ENCODE measurements around the gene PTPN23. TPM values are rescaled to one million over a fixed set of nuclear protein-coding genes. Genes with fewer than 3 reads are reported as not detected.

PTPN23 gene
- total RNA-seq, 1 donor, result 20.7 TPM

DNA sequence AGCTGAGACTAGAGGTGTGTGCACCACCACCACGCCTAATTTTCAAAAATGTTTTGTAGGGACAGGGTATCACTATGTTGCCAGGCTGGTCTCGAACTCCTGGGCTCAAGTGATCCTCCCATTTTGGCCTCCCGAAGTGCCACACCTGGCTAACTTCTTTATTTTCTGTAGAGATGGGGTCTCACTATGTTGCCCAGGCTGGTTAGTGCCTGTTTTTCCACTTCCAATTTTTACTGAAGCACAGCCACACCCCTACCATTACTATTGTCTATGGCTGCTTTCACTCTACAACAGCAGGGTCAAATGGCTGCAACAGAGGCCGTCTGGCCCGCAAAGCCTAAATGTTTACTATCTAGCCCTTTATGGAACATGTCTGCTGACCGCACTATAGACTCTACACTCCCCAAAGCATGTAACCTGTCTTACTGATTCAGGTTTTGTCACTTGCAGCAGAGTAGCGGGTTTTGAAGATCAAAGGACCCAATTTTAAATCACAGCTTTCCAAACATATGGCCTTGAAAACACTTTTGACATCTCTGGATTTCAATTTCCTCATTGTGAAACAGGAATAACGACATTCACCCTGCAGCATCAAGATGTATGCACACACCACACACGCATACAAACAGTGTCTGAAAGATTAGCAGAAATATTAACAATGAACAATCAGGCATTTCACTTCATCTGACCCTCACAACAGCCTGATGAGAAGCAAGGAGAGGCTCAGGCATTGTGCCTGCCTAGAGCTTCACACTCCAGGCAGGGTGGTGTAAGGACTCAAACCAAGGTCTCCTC lies 48.9 kb downstream of the PTPN23 start:
- H3K4me3 ChIP-seq (ENCODE audit: low read depth, low read length), result no peak overlapping the region
- TF ChIP-seq, protein P1, sequence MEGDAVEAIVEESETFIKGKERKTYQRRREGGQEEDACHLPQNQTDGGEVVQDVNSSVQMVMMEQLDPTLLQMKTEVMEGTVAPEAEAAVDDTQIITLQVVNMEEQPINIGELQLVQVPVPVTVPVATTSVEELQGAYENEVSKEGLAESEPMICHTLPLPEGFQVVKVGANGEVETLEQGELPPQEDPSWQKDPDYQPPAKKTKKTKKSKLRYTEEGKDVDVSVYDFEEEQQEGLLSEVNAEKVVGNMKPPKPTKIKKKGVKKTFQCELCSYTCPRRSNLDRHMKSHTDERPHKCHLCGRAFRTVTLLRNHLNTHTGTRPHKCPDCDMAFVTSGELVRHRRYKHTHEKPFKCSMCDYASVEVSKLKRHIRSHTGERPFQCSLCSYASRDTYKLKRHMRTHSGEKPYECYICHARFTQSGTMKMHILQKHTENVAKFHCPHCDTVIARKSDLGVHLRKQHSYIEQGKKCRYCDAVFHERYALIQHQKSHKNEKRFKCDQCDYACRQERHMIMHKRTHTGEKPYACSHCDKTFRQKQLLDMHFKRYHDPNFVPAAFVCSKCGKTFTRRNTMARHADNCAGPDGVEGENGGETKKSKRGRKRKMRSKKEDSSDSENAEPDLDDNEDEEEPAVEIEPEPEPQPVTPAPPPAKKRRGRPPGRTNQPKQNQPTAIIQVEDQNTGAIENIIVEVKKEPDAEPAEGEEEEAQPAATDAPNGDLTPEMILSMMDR (IDR thresholded peaks at IDR 0.05; ENCODE audit: insufficient read depth, low read depth, low read length), result no peak
- DNase-seq (ENCODE audit: low read depth), result no peak

DNA sequence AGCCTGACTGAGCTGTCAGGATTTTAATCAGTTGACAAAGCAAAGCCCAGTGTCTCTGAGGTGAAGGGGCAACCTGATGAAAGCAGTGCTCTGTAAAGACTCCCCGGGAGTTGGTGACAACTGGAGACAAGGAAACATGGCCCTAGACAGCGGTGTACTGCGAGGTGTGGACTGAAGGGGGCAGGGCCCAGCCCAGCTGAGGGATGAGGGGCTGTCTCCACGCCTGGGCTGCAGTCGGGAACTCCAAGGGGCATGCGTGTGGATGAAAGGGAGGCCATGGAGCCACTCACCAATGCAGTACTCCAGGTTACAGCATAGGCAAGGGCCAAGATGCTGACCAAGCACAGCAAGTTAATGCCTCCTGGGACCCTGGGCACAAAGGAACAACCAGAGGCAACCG lies 49.8 kb downstream of the PTPN23 start:
- DNase-seq (ENCODE audit: low read depth), result no peak
- TF ChIP-seq, protein P1 (IDR thresholded peaks at IDR 0.05; ENCODE audit: insufficient read depth, low read depth, low read length), result no peak
- no peak overlapping the region for H3K4me3 ChIP-seq (ENCODE audit: low read depth, low read length)

DNA sequence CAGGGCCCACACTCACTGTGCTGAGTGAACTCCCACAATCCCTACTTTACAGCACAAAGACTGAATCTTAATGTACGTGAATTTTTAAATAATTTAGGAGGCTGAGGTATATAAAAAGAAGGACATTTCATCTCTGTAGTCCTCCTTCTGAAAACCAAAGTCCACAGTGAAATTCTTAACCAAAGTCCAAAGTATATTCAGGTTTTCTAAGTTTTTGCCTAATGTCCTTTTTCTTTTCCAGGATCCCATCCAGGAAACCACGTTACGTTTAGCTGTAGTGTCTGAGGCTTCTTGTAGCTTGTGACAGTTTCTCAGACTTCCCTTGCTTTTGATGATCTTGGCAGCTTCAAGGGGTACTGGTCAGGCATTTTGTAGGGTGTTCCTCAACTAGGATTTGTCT lies 50.4 kb downstream of the PTPN23 start:
- TF ChIP-seq, protein P1 (IDR thresholded peaks at IDR 0.05; ENCODE audit: insufficient read depth, low read depth, low read length), result no peak
- H3K4me3 ChIP-seq (ENCODE audit: low read depth, low read length), result no peak overlapping the region
- DNase-seq (ENCODE audit: low read depth), result no peak

DNA sequence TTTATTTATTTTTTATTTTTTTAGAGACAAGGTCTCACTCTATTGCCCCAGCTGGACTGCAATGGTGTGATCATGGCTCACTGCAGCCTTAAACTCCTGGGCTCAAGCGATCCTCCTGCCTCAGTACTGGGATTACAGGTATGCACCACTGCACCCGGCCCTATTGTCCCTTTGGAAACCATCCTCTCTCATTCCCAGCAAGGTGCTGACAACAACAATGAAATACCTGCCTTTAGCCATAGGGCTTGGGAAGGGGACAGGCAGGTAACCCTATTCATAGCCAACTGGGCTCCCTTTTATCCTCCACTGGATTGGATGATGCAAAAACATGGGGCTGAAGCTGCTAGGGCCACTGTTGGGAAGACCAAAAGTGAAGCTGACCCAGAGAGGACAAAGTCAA lies 51.9 kb downstream of the PTPN23 start:
- TF ChIP-seq, protein P1 (IDR thresholded peaks at IDR 0.05; ENCODE audit: insufficient read depth, low read depth, low read length), result no peak
- no peak overlapping the region for H3K4me3 ChIP-seq (ENCODE audit: low read depth, low read length)
- no peak for DNase-seq (ENCODE audit: low read depth)

DNA sequence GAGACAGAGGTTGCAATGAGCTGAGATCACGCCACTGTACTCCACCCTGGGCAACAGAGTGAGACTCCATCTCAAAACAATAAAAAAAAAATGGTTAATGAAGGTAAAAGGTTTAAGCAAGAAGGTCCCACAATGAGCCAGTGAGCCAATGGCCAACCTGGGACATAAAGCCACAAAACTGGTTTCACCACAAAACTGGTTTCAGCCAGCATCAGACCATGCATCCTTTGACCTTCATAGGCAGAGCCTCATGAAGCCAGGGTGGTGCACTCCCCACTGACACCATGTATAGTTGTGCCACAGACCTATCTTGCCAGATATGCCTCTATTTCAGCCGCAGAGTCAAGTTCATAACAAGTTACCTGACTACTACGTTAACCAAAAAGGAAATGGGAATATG lies 53.0 kb downstream of the PTPN23 start:
- TF ChIP-seq, protein P1 (IDR thresholded peaks at IDR 0.05; ENCODE audit: insufficient read depth, low read depth, low read length), result no peak
- no peak for DNase-seq (ENCODE audit: low read depth)
- no peak overlapping the region for H3K4me3 ChIP-seq (ENCODE audit: low read depth, low read length)

DNA sequence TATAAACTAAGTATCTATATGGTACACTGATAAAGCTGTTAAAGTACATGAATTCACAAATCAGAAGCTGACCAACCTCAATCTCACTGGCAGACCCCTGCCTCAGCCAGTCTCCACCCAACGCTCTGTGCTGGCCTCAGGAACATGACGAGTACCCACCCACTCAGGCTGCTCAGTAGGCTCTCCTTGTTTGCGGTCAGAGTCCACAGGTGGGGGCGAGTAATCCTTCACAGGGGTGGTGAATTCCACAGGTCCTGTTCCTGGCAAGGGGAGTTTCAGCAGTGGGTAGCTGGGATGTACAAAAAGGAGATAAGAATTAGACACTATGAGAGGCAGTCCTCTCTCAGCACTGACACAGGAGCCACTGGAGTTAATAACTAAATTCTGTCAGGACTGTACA lies 54.0 kb downstream of the PTPN23 start:
- no peak overlapping the region for H3K4me3 ChIP-seq (ENCODE audit: low read depth, low read length)
- no peak for DNase-seq (ENCODE audit: low read depth)
- TF ChIP-seq, protein P1 (IDR thresholded peaks at IDR 0.05; ENCODE audit: insufficient read depth, low read depth, low read length), result no peak

DNA sequence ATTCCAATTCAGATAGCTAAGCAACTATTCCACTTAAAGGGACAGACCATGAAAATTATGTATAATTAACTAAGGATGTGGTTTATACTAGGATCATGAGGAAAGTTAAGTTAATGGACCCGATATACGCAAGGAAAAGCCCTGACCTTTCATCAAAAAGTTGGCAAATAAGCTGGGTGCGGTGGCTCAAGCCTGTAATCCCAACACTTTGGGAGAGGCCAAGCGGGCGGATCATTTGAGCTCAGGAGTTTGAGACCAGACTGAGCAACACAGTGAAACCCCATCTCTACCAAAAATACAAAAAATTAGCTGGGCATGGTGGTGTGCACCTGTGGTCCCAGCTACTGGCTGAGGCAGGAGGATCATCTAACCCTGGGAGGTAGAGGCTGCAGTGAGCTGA lies 55.4 kb downstream of the PTPN23 start:
- H3K4me3 ChIP-seq (ENCODE audit: low read depth, low read length), result no peak overlapping the region
- DNase-seq (ENCODE audit: low read depth), result no peak
- TF ChIP-seq, protein P1 (IDR thresholded peaks at IDR 0.05; ENCODE audit: insufficient read depth, low read depth, low read length), result no peak

All from fibroblast of villous mesenchyme (primary cell).